ENCODE results near the gene LRIG3. TPM values are rescaled to one million over a fixed set of nuclear protein-coding genes. Genes with fewer than 3 reads are reported as not detected.

The LRIG3 gene
- total RNA-seq, 1 donor from 2014 or later: 75.3 TPM

DNA sequence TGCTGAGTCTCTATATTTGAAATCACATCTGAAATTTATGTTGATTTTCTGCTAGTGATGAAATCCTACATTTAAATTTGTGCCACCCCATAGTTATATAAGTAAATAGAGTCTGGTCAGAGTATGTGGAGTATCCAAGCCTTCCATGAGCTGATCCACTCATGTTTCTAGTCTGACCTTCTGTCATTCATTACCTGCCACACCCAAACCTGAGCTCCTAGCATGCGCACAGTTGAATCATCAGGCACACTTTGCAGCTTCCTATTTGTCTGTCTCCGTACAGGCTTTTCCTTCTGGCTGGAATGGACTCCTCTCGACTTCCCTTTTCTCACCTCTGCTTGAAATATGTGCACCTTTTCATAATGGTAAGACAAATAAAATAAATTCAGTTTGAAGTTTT lies 45.3 kb upstream of the LRIG3 start:
- Mint-ChIP-seq H3K9me3 (ENCODE audit: low read depth) (peaks cover 2% of the 10 kb centered on the region), H3K4me1 (ENCODE audit: low read depth) (peaks cover 3% of the 10 kb centered on the region), H3K27me3 (no peaks in the 10 kb centered on the region), H3K4me3 (ENCODE audit: low read depth) (no peak overlapping the region), H3K27ac (no peak overlapping the region), H3K36me3 (ENCODE audit: insufficient read depth) (no peaks in the 10 kb centered on the region)
- TF ChIP-seq, protein P1, sequence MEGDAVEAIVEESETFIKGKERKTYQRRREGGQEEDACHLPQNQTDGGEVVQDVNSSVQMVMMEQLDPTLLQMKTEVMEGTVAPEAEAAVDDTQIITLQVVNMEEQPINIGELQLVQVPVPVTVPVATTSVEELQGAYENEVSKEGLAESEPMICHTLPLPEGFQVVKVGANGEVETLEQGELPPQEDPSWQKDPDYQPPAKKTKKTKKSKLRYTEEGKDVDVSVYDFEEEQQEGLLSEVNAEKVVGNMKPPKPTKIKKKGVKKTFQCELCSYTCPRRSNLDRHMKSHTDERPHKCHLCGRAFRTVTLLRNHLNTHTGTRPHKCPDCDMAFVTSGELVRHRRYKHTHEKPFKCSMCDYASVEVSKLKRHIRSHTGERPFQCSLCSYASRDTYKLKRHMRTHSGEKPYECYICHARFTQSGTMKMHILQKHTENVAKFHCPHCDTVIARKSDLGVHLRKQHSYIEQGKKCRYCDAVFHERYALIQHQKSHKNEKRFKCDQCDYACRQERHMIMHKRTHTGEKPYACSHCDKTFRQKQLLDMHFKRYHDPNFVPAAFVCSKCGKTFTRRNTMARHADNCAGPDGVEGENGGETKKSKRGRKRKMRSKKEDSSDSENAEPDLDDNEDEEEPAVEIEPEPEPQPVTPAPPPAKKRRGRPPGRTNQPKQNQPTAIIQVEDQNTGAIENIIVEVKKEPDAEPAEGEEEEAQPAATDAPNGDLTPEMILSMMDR (IDR thresholded peaks at IDR 0.05; ENCODE audit: unreplicated experiment): no peak
- DNase-seq (ENCODE audit: low spot score, unreplicated experiment): no peak

DNA sequence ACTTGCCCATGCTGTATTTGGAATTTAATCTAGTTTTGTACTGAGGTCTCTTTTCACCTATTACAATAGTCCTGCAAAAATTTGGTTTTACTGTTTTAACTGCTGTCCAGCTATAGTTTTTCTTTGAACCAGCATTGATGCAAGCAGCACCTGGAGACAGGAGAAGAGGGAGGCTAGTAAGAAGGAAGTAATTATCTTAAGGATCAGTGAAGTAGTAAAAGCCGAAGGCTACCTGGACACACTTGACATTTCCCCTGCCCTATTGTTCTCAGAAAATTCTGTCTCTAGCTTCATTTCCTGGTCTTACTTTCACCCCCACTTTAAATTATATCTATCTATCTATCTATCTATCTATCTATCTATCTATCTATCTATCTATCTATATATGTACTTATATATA lies 43.5 kb upstream of the LRIG3 start:
- no peak for DNase-seq (ENCODE audit: low spot score, unreplicated experiment)
- no peak overlapping the region for H3K27ac Mint-ChIP-seq
- peaks cover 3% of the 10 kb centered on the region for H3K4me1 Mint-ChIP-seq (ENCODE audit: low read depth)
- H3K27me3 Mint-ChIP-seq: no peaks in the 10 kb centered on the region
- TF ChIP-seq, protein P1 (IDR thresholded peaks at IDR 0.05; ENCODE audit: unreplicated experiment): no peak
- H3K36me3 Mint-ChIP-seq (ENCODE audit: insufficient read depth): no peaks in the 10 kb centered on the region
- peaks cover 3% of the 10 kb centered on the region for H3K9me3 Mint-ChIP-seq (ENCODE audit: low read depth)
- H3K4me3 Mint-ChIP-seq (ENCODE audit: low read depth): no peak overlapping the region

DNA sequence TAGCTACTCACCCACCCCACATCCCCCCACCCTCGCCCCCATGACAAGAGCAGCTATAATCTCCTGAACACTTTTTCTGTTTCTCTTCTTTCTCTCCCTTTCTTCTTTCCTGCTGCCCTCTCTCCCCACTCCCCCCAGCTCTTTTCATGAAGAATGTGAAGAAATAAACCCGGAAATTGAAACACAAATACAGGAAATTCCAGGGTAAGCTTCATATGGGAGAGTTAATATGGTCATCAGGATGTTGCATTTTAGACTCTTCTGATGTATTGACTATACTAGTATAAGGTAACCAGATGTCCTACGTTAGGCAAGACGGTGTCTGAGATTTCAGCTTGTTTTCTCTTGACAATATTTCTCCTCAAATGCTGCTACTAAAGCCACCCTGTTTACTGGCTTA lies 41.6 kb upstream of the LRIG3 start:
- no peak overlapping the region for H3K27ac Mint-ChIP-seq

DNA sequence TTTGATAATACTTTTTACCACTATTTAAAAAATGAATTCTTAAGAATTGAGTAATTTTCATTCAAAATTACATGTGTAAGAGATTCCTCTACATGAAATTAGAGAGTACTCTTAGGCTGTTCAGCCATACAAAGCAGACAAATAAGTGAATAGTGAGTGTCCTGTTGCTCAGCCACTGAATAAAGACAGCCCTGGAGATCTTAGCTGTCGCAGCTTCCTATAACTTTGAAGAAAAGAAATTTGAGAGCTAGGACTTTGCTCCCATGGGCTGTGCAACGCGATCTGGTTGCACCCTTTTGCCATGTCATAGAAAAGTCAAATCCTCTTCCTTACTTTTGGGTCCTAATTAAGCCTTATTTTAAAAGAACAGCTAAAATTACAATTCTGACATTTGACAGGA lies 40.9 kb upstream of the LRIG3 start:
- Mint-ChIP-seq H3K4me3 (ENCODE audit: low read depth) (no peak overlapping the region), H3K27ac (no peak overlapping the region), H3K27me3 (no peaks in the 10 kb centered on the region), H3K36me3 (ENCODE audit: insufficient read depth) (no peaks in the 10 kb centered on the region), H3K9me3 (ENCODE audit: low read depth) (peaks cover 3% of the 10 kb centered on the region), H3K4me1 (ENCODE audit: low read depth) (peaks cover 7% of the 10 kb centered on the region)
- no peak for DNase-seq (ENCODE audit: low spot score, unreplicated experiment)
- TF ChIP-seq, protein P1 (IDR thresholded peaks at IDR 0.05; ENCODE audit: unreplicated experiment): no peak

More for the DNA sequence above, 41.6 kb upstream of the LRIG3 start:
- Mint-ChIP-seq H3K36me3 (ENCODE audit: insufficient read depth) (no peaks in the 10 kb centered on the region), H3K4me3 (ENCODE audit: low read depth) (no peak overlapping the region), H3K27me3 (no peaks in the 10 kb centered on the region), H3K9me3 (ENCODE audit: low read depth) (peaks cover 3% of the 10 kb centered on the region), H3K4me1 (ENCODE audit: low read depth) (peaks cover 3% of the 10 kb centered on the region)
- DNase-seq (ENCODE audit: low spot score, unreplicated experiment): no peak
- TF ChIP-seq, protein P1 (IDR thresholded peaks at IDR 0.05; ENCODE audit: unreplicated experiment): no peak

DNA sequence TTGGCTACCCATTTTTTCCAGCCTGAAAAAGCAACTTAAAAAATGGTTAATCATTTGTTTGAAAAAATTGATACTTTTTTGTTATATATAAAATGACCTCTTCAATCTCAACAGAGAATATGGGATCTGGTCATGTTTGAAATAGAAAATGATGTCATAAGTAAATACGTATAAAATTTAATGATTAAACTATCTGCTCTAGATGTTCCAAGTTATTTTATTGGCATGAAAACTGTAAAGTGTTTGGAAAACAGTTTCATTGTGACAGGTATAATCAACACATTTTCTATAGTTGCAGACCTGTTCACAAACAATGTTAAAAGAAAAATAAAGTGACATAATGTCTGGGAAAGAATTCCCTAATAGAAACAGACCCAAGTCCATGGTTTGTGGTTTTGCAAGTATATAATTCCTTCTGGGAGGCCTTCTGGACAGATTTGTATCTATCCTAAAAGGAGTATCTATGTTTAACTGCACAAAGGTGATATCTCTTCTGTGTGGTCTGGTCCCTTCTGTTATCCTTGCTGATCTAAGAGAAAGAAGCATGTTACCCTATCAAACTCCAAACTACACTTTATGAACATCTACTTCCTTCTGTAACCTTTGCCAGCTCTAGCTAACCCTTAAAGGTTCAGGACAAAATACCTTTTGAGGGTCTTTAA lies 39.5 kb upstream of the LRIG3 start:
- Mint-ChIP-seq H3K9me3 (ENCODE audit: low read depth) (peaks cover 3% of the 10 kb centered on the region), H3K4me3 (ENCODE audit: low read depth) (no peak overlapping the region), H3K36me3 (ENCODE audit: insufficient read depth) (no peaks in the 10 kb centered on the region), H3K27me3 (no peaks in the 10 kb centered on the region), H3K4me1 (ENCODE audit: low read depth) (peaks cover 12% of the 10 kb centered on the region), H3K27ac (no peak overlapping the region)
- TF ChIP-seq, protein P1 (IDR thresholded peaks at IDR 0.05; ENCODE audit: unreplicated experiment): no peak
- no peak for DNase-seq (ENCODE audit: low spot score, unreplicated experiment)
